ENCODE results near the gene AUH.

DNA sequence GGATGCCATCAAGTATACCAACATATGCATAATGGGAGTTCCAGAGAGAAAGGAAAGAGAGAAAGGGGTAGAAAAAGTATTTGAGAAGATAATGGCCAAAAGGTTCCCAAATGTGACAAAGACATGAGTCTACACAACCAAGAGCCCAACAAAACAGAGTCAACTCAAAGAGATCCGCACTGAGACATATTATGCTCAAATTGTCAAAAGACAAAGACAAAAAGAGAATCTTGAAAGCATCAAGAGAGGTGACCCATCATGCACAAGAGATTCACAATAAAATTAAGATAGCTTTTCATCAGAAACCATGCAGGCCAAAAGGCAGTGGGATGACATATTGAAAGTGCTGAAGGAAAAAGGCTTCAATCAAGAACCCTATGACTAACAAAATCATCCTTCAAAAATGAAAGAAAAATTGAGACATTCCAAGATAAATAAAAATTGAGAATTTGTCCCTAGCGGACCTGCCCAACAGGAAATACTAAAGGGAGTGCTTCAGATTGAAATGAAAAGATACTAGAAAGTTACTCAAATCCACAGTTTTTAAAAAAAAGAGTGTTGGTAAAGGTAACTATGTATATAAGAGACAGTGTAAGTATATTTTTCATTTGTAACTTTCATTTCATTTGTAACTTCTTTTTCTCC, 160.9 kb downstream of the AUH start:
- TF ChIP-seq, protein P1, sequence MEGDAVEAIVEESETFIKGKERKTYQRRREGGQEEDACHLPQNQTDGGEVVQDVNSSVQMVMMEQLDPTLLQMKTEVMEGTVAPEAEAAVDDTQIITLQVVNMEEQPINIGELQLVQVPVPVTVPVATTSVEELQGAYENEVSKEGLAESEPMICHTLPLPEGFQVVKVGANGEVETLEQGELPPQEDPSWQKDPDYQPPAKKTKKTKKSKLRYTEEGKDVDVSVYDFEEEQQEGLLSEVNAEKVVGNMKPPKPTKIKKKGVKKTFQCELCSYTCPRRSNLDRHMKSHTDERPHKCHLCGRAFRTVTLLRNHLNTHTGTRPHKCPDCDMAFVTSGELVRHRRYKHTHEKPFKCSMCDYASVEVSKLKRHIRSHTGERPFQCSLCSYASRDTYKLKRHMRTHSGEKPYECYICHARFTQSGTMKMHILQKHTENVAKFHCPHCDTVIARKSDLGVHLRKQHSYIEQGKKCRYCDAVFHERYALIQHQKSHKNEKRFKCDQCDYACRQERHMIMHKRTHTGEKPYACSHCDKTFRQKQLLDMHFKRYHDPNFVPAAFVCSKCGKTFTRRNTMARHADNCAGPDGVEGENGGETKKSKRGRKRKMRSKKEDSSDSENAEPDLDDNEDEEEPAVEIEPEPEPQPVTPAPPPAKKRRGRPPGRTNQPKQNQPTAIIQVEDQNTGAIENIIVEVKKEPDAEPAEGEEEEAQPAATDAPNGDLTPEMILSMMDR (IDR thresholded peaks at IDR 0.05), result no peak
- no peak for TF ChIP-seq POLR2A (IDR thresholded peaks at IDR 0.05)

All from esophagus squamous epithelium (tissue), 4 donors.